HEK293 (cell line): Measurements from ENCODE around the gene GET3.

Experiments used
- CTCF ChIP-seq: fragments of 450-650 bp; formaldehyde crosslinking; IDR thresholded peaks from 2 replicates; pipeline ENCODE4 v1.5.1; 2016; ENCODE audit warnings: missing biosample characterization, missing genetic modification characterization
- SCRT2 ChIP-seq: fragments of 450-650 bp; formaldehyde crosslinking; IDR thresholded peaks from 2 replicates; pipeline ENCODE4 v1.5.1; 2016; ENCODE audit warnings: missing biosample characterization, missing genetic modification characterization
- ZNF16 ChIP-seq: fragments of 450-650 bp; formaldehyde crosslinking; IDR thresholded peaks from 2 replicates; pipeline ENCODE4 v1.5.1; 2016; ENCODE audit warnings: low read depth, missing biosample characterization, missing genetic modification characterization

- TF ChIP-seq CTCF (tag by site-specific recombination) (no peak), ZNF16 (tag by site-specific recombination) (no peak), SCRT2 (tag by site-specific recombination) (no peak)
These were observed 41.3 kb upstream of the GET3 start for GRCh38 chr19:12695997-12696365.
